Retina (tissue), 1 donor: ENCODE results near the gene SNX5.
A peak's percentile ranks its signal among the peaks of the same experiment; 100 is the strongest.

ENCODE experiments used
- DNase-seq: peaks from one replicate; pipeline ENCODE4 v3.0.0-alpha.2; 2016

Gene SNX5

DNA sequence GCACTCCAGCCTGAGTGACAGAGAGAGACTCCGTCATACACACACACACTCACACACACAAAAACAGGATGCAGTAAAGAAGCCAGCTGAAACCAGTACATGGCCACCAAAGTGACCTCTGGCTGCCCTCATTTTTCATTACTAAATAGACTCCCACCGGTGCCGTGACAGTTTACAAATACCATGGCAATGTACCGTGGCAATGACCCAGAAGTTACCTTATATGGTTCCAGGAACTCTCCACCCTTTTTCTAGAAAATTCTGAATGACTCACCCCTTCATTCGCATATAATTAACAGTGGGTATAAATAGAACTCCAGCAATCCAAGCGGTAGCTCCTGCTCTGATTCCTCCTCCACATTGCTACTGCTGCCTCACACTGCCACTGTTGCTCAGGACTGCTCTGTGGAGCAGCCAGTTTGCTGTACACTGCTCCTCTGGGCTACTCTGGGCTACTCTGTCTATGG, 57.7 kb downstream of the SNX5 start:
- peak; percentile 15 for DNase-seq

- DNase-seq, result peak; percentile 52
Observed at GRCh38 chr20:17909869-17910321, 58.7 kb downstream of the SNX5 start.

DNA sequence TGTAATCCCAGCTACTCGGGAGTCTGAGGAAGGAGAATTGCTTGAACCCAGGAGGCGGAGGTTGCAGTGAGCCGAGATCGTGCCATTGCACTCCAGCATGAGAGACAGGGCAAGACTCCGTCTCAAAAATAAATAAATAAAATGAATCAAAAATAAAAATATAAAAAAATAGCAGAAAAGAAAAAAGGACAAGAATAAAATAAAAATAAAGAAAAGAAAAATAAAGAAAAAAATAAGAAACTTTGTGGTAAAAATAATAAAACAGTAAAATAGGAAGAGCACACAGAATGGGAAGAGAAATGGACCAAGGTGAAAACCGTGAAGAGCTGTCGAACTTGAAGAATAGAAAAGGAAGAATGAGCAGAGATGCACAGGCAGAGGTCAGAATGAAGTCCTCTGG, 63.0 kb downstream of the SNX5 start:
- DNase-seq, result no peak

DNA sequence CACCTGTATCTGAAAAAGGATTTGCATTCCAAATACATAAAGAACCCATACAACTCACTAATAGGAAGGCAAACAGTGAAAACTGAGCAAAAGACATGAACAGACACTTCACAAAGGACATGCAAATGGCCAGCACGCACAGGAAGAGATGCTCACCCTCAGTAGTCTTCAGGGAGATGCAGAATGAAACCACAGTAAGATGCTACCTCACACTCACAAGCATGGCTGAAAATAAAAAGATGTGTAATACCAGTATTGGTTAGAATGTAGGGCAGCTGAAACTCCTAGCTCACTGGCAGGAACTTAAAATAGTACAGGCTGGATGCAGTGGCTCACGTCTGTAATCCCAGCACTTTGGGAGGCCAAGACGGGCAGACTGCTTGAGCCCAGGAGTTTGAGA, 64.6 kb downstream of the SNX5 start:
- no peak for DNase-seq

GRCh38 chr20:17902531-17903083, 66.0 kb downstream of the SNX5 start:
- no peak for DNase-seq

GRCh38 chr20:17901971-17902370, 66.6 kb downstream of the SNX5 start:
- DNase-seq, result no peak

GRCh38 chr20:17898548-17898994, 70.0 kb downstream of the SNX5 start:
- DNase-seq, result peak; percentile 50

DNA sequence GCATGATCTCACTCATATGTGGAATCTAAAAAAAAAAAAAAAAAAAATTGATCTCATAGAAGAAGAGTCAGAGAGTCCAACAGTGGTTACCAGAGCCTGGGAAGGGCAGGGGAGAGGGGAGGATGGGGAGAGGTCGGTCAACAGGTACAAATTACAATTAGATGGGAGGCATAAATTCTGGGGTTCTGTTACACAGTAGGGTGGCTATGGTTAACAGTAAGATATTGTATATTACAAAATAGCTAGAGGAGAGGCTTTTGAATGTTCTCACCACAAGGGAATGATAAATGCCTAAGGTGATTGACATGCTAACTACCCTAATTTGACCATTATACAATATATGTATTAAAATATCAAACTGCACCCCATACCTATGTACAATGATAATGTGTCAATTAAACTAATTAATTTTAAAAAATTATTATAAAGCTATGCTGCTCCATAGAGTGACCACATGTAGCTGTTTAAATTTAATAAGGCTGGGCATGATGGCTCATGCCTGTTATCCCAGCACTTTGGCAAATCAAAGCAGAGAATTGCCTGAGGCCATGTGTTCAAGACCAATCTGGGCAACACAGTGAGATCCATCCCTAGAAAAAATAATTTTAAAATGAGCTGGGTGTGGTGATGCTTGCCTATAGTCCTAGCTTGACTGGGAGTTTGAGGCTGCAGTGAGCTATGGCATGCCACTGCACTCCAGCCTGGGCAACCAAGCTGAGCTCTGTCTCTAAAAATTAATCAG, 70.9 kb downstream of the SNX5 start:
- no peak for DNase-seq

DNA sequence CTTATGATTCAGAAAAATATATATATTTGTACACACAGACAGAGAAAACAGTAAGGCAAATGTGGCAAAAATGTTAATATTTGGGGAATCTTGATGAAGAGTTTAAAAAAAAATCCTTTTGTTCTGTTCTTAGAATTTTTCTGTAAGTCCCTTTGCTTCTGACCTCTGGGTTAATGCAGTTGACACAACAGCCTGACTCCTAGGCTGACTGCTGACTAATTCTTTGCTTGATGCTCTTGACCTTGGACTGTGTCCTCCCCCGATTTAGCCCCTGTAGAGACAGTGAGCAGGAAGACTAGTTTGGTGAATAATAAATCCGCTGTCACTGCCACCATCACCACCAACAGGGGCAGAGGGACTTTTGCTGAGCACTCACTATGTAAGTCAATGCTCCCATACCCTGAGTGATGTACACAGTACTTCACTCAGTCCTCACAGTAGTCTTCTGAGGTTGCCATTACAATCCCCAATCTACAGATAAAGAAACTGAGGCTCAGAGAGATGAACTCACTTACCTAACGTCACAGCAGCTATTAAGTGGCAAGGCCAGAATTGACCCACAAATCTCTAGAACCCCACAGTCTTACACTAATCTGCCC, 71.7 kb downstream of the SNX5 start:
- DNase-seq, result no peak

DNA sequence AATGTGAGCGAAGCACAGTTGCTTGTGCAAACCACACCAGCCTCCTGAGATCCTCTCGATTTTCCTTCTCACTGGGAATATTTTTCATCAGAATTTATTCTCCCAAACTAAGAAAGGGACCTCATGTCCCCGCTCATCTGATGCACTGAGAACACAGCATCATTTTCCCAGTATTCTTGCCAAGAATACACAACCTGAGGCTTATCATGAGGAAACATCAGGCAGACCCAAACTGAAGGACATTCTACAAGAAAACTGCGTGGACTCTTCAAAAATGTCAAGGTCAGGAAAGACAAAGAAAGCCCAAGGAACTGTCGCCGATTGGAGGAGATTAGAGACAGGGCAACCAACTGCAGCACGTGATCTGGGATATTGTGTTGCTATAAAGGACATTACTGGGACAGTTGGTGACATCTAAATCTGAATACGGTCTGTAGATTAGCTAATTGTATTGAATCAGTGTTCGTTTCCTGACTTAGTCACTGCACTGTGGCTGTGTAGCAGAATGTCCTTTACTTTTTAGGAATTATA, 72.3 kb downstream of the SNX5 start:
- no peak for DNase-seq

GRCh38 chr20:17895641-17896171, 72.9 kb downstream of the SNX5 start:
- DNase-seq, result peak; percentile 48

- no peak for DNase-seq
Observed at GRCh38 chr20:17893445-17893844, 75.1 kb downstream of the SNX5 start.

- no peak for DNase-seq
Observed at GRCh38 chr20:17892189-17892938, 76.2 kb downstream of the SNX5 start.
